ENCODE measurements around the gene YDJC. TPM values are rescaled to one million over a fixed set of nuclear protein-coding genes. Genes with fewer than 3 reads are reported as not detected.

YDJC gene
- polyA plus RNA-seq, 1 donor, result 27.6 TPM

DNA sequence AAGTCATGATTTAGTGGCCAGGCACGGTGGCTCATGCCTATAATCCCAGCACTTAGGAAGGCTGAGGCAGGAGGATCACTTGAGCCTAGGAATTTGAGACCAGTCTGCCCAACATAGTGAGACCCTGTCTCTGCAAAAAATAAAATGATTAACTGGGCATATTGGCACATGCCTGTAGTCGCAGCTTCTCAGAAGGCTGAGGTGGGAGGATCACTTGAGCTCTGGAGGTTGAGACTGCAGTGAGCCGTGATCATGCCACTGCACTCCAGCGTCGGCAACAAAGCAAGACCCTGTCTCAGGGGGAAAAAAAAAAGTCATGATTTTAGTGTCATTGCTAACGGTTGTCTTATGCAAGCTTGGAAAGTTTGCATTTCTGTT is 50.4 kb downstream of the YDJC start:
- Histone ChIP-seq H3K27me3 (ENCODE audit: control insufficient read depth, insufficient read depth, low read length) (no peaks in the 10 kb centered on the region), H3K27ac (ENCODE audit: low read length) (no peak overlapping the region), H3K4me3 (ENCODE audit: low read length) (no peak overlapping the region), H3K4me1 (ENCODE audit: control insufficient read depth, insufficient read depth, low read length) (peaks cover 21% of the 10 kb centered on the region), H3K9me3 (ENCODE audit: control insufficient read depth, low read depth, low read length) (no peaks in the 10 kb centered on the region), H3K36me3 (ENCODE audit: control insufficient read depth, insufficient read depth, low read length) (peaks cover 4% of the 10 kb centered on the region)
- no CpG with 5 or more reads among the region's 6 CpGs for WGBS (ENCODE audit: insufficient coverage, low lambda C conversion rate)
- DNase-seq, result no peak

Other genes with a start within 250 kb of the YDJC start
- 0.06 TPM for gene RIMBP3B, start 246.3 kb downstream of the YDJC start, polyA plus RNA-seq
- gene HIC2, start 212.7 kb downstream of the YDJC start, polyA plus RNA-seq, result 24.4 TPM
- 4.6 TPM for gene TMEM191C, start 162.6 kb downstream of the YDJC start, polyA plus RNA-seq
- 0.04 TPM for gene RIMBP3C, start 78.6 kb downstream of the YDJC start, polyA plus RNA-seq
- 54.9 TPM for gene UBE2L3, start 62.3 kb downstream of the YDJC start, polyA plus RNA-seq
- 0.28 TPM for gene CCDC116, start 2.7 kb upstream of the YDJC start, polyA plus RNA-seq
- 37.5 TPM for gene SDF2L1, start 12.3 kb upstream of the YDJC start, polyA plus RNA-seq
- 48.9 TPM for gene PPIL2, start 36.0 kb upstream of the YDJC start, polyA plus RNA-seq
- 4.1 TPM for gene YPEL1, start 105.8 kb upstream of the YDJC start, polyA plus RNA-seq
- 79.0 TPM for gene MAPK1, start 237.6 kb upstream of the YDJC start, polyA plus RNA-seq

Data from large intestine (tissue), 3 donors.